Fibroblast of skin of back (primary cell): Measurements from ENCODE around the gene KRTAP10-5.
"Not testable (repeated sequence)": the region's sequence is repeated elsewhere in the genome, so short reads cannot be mapped to it uniquely, and the experiment has no call there.

ENCODE experiments used
- DNase-seq: peaks from one replicate; pipeline ENCODE4 v3.0.0-alpha.2; 2013

The KRTAP10-5 gene

DNA sequence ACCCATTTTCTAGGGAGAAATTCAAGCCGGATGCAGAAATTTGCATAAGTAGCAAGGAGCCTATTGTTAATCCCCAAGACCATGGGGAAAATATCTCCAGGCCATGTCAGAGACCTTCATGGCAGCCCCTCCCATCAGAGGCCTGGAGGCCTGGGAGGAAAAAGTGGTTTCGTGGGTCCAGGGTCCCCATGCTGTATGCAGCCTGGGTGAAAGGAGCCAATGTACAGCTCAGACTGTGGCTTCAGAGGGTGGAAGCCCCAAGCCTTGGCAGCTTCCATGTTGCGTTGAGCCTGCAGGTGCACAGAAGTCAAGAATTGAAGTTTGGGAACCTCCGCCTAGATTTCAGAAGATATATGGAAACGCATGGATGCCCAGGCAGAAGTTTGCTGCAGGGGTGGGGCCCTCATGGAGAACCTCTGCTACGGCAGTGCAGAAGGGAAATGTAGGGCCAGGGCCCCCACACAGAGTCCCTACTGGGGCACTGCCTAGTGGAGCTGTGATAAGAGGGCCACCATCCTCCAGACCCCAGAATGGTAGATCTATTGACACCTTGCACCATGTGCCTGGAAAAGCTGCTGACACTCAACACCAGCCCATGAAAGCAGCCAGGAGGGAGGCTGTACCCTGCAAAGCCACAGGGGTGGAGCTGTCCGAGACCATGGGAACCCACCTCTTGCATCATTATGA, 29.9 kb upstream of the KRTAP10-5 start:
- not testable (repeated sequence) for DNase-seq

GRCh38 chr21:44609193-44609592, 28.8 kb upstream of the KRTAP10-5 start:
- DNase-seq, result no peak

DNA sequence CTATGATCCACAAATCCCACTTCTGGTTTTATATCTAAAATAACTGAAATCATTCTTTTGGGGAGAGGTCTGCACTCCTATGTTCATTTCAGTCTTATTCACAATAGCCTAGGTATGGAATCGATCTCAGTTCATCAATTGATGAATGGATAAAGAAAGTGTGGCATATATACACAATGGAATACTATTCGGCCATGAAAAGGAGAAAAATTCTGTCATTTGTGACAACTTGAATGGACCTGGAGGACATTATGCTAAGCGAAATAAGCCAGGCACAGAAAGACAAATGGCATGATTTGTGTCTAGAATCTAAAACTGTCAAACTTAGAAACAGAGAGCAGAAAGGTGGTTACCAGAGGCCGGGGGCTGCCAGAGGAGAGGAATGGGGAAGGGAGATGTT, 26.1 kb upstream of the KRTAP10-5 start:
- no peak for DNase-seq

- DNase-seq, result no peak
Measured at GRCh38 chr21:44603911-44604310, 23.5 kb upstream of the KRTAP10-5 start.

- DNase-seq, result no peak
Measured at GRCh38 chr21:44603109-44603875, 22.9 kb upstream of the KRTAP10-5 start.

DNA sequence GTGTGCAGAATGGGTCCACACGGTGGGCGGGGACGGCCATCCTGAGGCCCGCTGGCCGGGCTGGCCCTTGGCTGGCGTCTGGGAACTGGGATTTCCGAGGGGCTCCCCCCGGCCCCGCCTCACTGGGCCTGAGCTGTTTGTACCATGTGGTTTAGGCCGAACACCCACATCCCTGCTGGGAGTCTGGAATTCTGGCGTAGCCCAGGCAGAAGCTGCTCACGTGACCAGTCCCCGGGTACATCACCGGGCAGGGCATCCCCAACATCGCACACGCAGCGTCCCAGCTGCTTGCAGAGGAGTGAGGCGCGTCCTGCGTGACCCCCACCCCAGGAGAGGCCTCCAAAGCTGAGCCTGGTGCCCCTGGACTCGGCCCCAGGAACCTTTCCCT, 22.1 kb upstream of the KRTAP10-5 start:
- DNase-seq, result no peak

DNA sequence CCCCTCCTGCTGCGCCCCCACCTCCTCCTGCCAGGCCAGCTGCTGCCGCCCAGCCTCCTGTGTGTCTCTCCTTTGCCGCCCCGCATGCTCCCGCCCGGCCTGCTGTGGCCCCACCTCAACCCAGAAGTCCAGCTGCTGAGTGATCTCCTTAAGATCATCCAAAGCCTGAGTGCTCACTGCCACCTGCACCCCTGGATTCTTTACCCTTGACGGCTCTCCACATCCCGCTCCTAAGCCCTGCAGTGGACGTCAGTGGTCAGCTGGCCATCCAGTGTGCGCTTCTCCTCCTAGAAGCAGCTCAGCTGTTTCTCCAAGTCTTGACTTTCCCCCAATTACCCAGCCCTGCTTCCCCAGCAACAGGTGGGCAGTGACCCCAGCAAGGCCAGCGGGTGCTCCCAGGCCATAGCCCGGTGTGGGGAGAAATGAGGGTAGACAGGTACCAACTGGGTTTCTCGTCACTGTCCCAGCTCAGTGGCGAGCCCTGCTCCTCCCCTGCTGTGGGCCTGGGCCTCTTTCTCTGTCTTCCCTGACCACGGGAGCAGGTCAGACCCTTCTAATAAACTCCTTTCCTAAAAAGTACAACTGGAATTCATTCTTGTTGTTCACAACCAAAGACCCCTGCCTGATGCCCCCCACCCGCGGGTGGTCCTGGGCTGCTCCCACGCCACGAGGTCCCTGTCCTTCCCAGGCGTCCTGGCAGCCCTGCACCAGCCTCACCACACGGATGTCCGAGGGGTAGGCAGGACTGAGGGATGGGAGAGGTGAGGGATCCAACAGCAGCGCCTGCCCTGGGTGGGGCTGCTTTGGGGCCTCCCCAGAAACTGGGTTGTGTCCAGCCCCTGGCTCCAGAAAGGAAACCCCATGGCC, 21.4 kb upstream of the KRTAP10-5 start:
- DNase-seq, result no peak

DNA sequence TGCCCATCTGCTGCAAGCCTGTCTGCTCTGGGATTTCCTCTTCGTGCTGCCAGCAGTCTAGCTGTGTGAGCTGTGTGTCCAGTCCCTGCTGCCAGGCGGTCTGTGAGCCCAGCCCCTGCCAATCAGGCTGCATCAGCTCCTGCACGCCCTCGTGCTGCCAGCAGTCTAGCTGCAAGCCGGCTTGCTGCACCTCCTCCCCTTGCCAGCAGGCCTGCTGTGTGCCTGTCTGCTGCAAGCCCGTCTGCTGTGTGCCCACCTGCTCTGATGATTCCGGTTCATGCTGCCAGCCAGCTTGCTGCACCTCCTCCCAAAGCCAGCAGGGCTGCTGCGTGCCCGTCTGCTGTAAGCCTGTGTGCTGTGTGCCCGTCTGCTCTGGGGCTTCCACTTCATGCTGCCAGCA, 20.7 kb upstream of the KRTAP10-5 start:
- not testable (repeated sequence) for DNase-seq

DNA sequence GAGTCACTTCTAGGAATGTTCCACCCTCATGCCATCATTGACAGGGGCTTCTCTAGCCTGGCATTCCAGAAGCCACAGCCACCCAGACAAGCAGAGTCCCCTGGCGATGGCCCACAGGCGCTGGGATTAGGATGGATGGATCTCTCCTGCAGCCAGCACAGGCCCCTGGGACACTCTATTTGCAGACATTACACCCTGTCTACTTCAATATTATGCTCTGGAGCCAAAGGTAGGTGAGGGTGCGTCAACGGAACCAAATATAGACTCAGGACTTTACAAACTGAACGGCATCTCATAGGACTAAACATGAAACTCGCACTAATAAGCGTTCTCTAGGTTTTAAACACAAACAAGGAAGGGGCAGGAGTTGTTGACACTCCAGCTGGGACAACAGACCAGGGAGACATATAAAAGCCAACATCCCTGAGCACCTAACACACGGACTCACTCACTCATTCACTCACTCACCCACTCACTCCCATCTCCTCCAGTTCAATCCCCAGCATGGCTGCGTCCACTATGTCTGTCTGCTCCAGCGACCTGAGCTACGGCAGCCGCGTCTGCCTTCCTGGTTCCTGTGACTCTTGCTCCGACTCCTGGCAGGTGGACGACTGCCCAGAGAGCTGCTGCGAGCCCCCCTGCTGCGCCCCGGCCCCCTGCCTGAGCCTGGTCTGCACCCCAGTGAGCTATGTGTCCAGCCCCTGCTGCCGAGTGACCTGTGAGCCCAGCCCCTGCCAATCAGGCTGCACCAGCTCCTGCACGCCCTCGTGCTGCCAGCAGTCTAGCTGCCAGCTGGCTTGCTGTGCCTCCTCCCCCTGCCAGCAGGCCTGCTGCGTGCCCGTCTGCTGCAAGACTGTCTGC, 19.9 kb upstream of the KRTAP10-5 start, which contains the start of gene KRTAP10-7:
TSS of gene KRTAP10-7 (plus strand) at position 480 of the 861 bp plus-strand sequence. CDS start at position 505, 25 bp downstream.
- not testable (repeated sequence) for DNase-seq

DNA sequence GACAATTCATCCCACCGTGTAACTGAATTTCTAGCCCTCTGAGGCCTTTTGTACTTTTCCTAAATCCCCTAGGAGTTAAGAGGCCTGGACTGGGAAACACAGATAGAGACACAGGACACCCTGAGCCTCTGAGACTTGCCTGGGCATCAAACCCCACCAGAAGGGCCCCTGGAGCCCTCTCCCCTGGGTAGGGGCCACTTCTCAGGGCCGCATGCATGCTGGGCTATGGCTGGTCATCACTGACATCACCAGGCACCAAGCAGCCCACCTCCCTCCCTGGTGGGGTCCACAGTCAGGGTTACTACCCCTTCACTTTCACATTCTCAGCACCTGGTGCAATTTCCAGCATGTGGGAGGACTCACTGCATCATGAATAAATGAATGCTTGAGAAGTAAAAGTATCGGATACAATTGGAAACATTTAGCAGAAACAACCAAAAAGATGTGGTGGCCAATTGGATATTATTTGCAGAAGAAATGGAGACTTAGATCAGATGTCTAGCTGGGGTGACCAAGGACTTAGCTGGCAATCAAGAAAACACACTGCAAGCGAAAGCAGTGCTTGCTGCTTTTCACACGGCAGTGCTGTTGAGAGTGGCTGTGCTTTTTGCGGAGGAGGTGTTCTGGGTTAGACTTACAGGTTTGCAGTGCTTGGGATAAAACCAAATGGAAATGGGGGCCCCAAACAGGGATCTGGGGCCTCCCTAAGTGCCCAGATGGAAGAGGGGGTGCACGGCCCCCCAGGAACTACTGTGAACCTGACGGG, 19.0 kb upstream of the KRTAP10-5 start:
- DNase-seq, result no peak

DNA sequence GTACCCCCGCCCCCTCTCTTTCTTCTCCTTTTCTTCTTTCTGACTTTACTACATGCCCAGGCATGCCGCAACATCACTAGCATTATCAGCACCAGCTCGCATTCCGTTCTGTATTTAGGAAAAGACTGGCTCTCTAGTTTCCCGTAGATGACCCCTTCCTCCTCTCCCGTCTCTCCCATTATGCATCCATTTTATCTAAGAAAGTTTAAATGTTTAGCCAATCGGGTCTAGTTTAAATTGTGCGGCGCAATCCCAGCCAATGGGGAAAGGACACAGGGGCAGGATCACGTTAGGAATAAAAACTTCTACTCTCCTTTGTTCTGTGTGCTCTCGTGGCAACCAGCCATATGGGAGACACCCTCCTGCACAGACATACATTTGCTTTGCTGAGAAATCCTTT, 17.7 kb upstream of the KRTAP10-5 start:
- no peak for DNase-seq

DNA sequence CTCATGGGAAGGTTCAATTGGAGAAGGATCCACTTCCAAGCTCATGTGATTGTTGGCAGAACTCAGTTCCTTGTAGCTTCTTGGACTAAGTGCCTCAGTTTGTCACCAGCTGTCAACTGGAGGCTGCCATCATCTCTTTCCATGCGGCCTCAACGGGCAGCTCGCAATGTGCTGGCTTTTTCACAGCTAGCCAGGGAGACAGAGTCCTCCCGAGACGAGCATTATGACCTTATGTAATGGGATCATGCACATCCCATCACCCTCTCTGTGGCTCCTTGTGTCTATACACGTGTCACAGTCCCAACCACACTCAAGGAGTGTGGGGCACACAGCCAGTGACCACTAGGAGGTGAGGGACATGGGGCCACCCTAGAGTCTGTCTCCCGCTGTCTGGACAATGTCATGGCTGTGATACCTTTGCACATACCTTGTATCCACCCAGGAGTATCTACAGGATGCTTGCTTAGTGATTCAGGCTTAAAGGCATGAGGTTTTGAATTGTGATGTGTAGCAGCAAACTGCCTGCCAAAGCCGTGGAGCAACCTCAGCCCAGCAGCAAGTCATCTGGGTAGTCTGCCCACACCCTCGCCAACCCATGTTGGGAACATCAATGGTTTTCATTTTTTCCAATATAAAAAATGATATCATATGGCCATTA, 15.8 kb upstream of the KRTAP10-5 start:
- DNase-seq, result no peak

- DNase-seq, result no peak
Measured at GRCh38 chr21:44595524-44595923, 15.1 kb upstream of the KRTAP10-5 start.

DNA sequence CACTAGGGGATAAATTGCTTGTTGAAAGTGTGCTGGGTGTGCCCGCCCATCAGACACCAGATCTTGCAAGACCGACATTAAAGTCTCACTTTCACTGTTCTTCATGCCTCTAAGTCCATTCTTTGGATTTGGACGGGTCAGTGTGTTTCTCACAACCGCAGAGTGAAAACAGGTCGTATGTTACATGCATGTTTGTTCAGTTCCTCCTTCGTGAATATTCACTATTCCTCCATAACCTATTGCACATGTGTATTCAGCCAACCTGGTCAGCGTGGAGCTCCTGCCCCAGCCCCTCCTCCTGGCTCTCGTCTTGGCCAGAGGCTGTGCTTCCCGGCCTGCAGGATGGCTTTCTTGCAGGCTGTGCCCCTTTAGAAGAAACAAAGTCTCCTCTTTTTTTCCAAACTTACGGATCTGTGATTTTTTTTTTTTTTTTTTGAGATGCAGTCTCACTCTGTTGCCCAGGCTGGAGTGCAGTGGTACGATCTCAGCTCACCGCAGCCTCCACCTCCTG, 14.1 kb upstream of the KRTAP10-5 start:
- no peak for DNase-seq

DNA sequence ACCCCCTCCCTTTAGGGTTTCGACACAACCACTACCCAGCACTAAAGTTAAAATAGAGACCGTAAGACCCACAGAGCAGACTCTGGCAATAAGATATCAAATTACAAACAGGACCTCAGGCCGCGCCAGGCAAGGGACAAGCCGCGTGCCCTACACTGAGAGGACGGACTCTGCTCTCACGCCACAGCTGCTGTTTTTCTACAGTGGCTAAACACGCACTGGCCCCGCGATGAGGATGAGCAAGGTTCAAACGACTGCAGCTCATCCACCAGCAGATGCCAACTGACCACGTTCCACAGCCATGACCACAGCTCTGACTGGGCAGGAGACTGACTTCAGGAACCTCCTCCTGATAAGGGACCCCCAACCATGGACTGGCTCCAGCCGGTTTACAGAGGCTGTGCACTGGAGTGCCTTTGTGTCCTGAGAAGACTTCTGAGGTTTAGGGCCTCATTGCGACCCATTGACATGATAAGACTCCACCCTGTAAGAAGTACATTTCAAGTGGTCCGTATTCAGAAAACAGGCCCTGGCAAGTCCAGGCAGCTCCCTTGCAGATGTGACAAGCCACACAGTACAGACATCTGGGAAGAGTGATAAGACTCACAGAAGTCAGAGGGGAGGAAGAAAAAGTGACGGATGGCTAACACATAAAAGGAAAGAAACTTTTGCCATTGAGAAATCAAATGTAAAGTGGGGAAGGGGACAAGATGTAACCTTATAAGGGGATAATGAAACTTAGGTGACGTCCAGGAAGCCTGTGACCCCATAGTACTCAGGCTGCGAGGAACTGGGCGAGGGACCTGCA, 13.4 kb upstream of the KRTAP10-5 start:
- no peak for DNase-seq

GRCh38 chr21:44592446-44593311, 12.3 kb upstream of the KRTAP10-5 start, which contains the start of gene KRTAP10-6:
TSS of gene KRTAP10-6 (minus strand) at chr21:44592505. CDS start at chr21:44592484, 21 bp downstream.
- DNase-seq, result no peak

GRCh38 chr21:44591801-44592130, 11.4 kb upstream of the KRTAP10-5 start:
- not testable (repeated sequence) for DNase-seq
